Natural killer cell (primary cell): ENCODE results near the gene FGD6. TPM values are rescaled to one million over a fixed set of nuclear protein-coding genes. Genes with fewer than 3 reads are reported as not detected.

Experiments
- ATAC-seq, 3 donors: fragments of 150-1000 bp in 2 of 3; fragments of 200-7000 bp in 1 of 3; cut with Tn5 transposase; 1 replicate in 1 of 3; 2 replicates in 2 of 3; pipeline ENCODE4 v1.10.0; 2021; ENCODE audit warnings: mild to moderate bottlenecking in 2 of 3, moderate library complexity in 2 of 3
- DNase-seq, 2 donors: peaks; one replicate each; pipeline versions ENCODE4 v3.0.0 to v3.0.0-alpha.2; 2013 to 2021; ENCODE audit warnings: mixed read lengths in 1 of 2
- H3K27ac ChIP-seq: one replicate; pipeline ENCODE4 v1.5.1; 2013; ENCODE audit warnings: mild to moderate bottlenecking, low read length
- H3K27me3 ChIP-seq: one replicate; pipeline ENCODE4 v1.6.1; 2013; ENCODE audit warnings: low read length; ENCODE audit not compliant: control insufficient read depth, insufficient read depth
- H3K36me3 ChIP-seq: one replicate; pipeline ENCODE4 v1.6.1; 2013; ENCODE audit warnings: low read length; ENCODE audit not compliant: control insufficient read depth, insufficient read depth
- H3K4me1 ChIP-seq: one replicate; pipeline ENCODE4 v1.6.1; 2013; ENCODE audit warnings: low read length; ENCODE audit not compliant: control insufficient read depth, insufficient read depth
- H3K4me3 ChIP-seq: one replicate; pipeline ENCODE4 v1.5.1; 2013; ENCODE audit warnings: low read length
- H3K9me3 ChIP-seq: one replicate; pipeline ENCODE4 v1.6.1; 2013; ENCODE audit warnings: low read length; ENCODE audit not compliant: control insufficient read depth, insufficient read depth
- H3K27ac Mint-ChIP-seq, 2 donors: one replicate each; pipeline ENCODE4 v1.8.0; 2022; ENCODE audit warnings: mild to moderate bottlenecking in 2 of 2, mixed read lengths in 2 of 2, moderate library complexity in 1 of 2
- H3K27me3 Mint-ChIP-seq, 2 donors: one replicate each; pipeline ENCODE4 v1.8.0; 2022; ENCODE audit warnings: low read depth in 2 of 2, mixed read lengths in 2 of 2
- H3K36me3 Mint-ChIP-seq: one replicate; pipeline ENCODE4 v1.8.0; 2022; ENCODE audit warnings: mixed read lengths
- H3K4me1 Mint-ChIP-seq, 2 donors: one replicate each; pipeline ENCODE4 v1.8.0; 2022; ENCODE audit warnings: mixed read lengths in 2 of 2
- H3K4me3 Mint-ChIP-seq: one replicate; pipeline ENCODE4 v1.8.0; 2022; ENCODE audit warnings: mild to moderate bottlenecking, moderate library complexity, mixed read lengths
- H3K9me3 Mint-ChIP-seq, 2 donors: one replicate each; pipeline ENCODE4 v1.8.0; 2022; ENCODE audit warnings: mixed read lengths in 2 of 2
- WGBS: methylation state at CpG from one replicate; pipeline ENCODE4 v1.1.7; 2013; ENCODE audit warnings: missing lambda C conversion rate; ENCODE audit not compliant: insufficient coverage; 5-methylcytosine and 5-hydroxymethylcytosine counted together
- intact Hi-C: fragments of 100-400 bp; cut with micrococcal nuclease; formaldehyde crosslinking; loops from one replicate; pipeline ENCODE4 v1.14.2; 2022
- total RNA-seq, 4 donors: library from RNA; stranded (reverse); fragments of 120-200 nt in 1 of 4; gene quantifications; one replicate each; pipeline versions ENCODE4 v1.2.3 to v1.2.4, GENCODE V29; 2013 to 2022
- TF ChIP-seq, protein P1 (sequence below): fragments of 200-600 bp; IDR thresholded peaks from one replicate; pipeline ENCODE4 v1.8.0; 2022; ENCODE audit warnings: antibody characterized with exemption

Gene FGD6
- total RNA-seq, 3 donors from 2014 or later (not counting 1 experiment from before 2014, with no cell fraction given), result 1.5 to 1.9 (median 1.9) TPM

DNA sequence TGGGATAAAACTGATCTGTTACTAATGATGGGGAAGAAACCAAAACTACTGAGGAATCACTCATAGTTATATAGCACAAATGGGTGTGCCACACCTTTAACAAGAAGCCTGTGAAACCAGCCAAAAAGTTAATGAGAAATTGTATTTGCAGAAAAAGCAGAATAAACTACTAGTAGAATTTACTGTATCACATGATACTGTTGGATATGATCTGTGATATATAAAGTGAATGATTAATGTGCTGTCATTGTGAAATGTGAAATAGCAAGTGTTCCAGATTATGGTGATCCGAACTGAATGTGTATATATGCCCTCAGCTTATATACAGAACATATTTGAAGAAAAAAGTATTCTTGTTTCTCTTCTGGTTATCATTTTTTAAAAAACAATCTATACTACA, 30.8 kb upstream of the FGD6 start:
- intact Hi-C loops, result no loop called here
- Histone ChIP-seq H3K27ac (no peak overlapping the region), H3K9me3 (no peaks in the 10 kb centered on the region), H3K4me3 (no peak overlapping the region), H3K36me3 (peaks cover 8% of the 10 kb centered on the region), H3K27me3 (no peaks in the 10 kb centered on the region), H3K4me1 (peaks cover 7% of the 10 kb centered on the region)
- H3K36me3 Mint-ChIP-seq, result no peaks in the 10 kb centered on the region
- H3K27ac Mint-ChIP-seq, result peak overlapping the region in 1 of 2 donors; percentile 34
- DNase-seq (no peak), ATAC-seq (no peak)
- H3K9me3 Mint-ChIP-seq, result no peaks in the 10 kb centered on the region
- H3K4me1 Mint-ChIP-seq, result peaks cover 19 to 23% of the 10 kb centered on the region in 2 donors
- H3K27me3 Mint-ChIP-seq, result no peaks in the 10 kb centered on the region
- no CpG with 5 or more reads among the region's 1 CpG for WGBS
- TF ChIP-seq, protein P1, sequence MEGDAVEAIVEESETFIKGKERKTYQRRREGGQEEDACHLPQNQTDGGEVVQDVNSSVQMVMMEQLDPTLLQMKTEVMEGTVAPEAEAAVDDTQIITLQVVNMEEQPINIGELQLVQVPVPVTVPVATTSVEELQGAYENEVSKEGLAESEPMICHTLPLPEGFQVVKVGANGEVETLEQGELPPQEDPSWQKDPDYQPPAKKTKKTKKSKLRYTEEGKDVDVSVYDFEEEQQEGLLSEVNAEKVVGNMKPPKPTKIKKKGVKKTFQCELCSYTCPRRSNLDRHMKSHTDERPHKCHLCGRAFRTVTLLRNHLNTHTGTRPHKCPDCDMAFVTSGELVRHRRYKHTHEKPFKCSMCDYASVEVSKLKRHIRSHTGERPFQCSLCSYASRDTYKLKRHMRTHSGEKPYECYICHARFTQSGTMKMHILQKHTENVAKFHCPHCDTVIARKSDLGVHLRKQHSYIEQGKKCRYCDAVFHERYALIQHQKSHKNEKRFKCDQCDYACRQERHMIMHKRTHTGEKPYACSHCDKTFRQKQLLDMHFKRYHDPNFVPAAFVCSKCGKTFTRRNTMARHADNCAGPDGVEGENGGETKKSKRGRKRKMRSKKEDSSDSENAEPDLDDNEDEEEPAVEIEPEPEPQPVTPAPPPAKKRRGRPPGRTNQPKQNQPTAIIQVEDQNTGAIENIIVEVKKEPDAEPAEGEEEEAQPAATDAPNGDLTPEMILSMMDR, result no peak
- H3K4me3 Mint-ChIP-seq, result no peak overlapping the region

DNA sequence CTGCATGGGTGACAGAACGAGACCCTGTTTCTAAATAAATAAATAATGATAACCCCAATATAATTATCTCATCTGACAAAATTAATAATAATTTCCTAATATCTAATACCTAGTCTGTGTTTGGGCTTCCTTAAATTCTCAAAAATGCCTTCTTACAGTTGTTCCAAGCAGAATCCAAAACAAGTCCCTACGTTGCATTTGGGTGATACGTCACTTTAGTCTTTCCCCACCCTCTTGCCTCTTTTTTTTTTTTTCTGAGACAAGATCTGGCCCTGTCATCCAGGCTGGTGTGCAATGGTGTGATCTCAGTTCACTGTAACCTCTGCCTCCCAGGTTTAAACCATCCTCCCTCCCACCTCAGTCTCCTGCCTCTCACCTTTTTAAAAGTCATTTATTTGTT, 27.1 kb upstream of the FGD6 start:
- Mint-ChIP-seq H3K4me3 (no peak overlapping the region), H3K36me3 (no peaks in the 10 kb centered on the region), H3K4me1 (peaks cover 23 to 27% of the 10 kb centered on the region in 2 donors), H3K27ac (no peak overlapping the region), H3K9me3 (no peaks in the 10 kb centered on the region), H3K27me3 (no peaks in the 10 kb centered on the region)
- Histone ChIP-seq H3K36me3 (peaks cover 3% of the 10 kb centered on the region), H3K27ac (no peak overlapping the region), H3K9me3 (no peaks in the 10 kb centered on the region), H3K4me3 (no peak overlapping the region), H3K4me1 (peaks cover 7% of the 10 kb centered on the region), H3K27me3 (no peaks in the 10 kb centered on the region)
- 71% methylated on average over 3 of the region's 3 CpGs for WGBS
- DNase-seq (no peak), ATAC-seq (no peak)
- TF ChIP-seq, protein P1, result no peak
- intact Hi-C loops, result no loop called here

DNA sequence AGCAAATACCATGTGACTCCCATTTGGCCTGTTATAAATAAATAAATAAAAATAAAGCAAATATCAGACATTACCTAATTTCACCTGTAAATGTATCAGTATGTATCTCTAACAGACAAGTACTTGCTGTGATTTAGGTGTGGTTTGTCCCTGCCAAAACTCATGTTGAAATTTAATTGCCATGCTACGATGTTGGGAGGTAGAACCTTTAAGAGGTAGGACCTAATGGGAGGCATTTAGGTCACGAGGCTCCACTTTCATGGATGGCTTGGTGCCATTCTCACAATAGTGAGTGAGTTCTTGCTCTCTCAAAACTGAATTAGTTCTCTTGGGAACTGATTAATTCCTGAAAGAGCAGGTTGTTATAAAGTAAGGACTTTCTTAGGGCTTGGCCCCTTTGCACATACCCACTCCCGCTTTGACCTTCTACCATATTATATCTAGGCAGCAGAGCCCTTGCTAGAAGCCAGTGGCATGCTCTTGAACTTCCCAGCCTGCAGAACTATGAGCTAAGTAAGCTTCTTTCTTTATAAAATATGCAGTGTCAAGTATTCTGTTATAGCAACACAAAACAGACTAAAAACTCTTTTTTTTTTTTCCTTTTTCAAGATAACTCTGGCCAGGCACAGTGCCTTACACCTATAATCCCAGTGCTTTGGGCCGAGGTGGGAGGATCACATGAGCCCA, 26.4 kb upstream of the FGD6 start:
- no peak overlapping the region for H3K4me3 Mint-ChIP-seq
- H3K36me3 ChIP-seq, result peaks cover 3% of the 10 kb centered on the region
- peaks cover 27 to 28% of the 10 kb centered on the region in 2 donors for H3K4me1 Mint-ChIP-seq
- H3K27ac ChIP-seq, result no peak overlapping the region
- TF ChIP-seq, protein P1, result no peak
- peaks cover 7% of the 10 kb centered on the region for H3K4me1 ChIP-seq
- no peaks in the 10 kb centered on the region for H3K9me3 Mint-ChIP-seq
- WGBS, result 100% methylated on average over 4 of the region's 4 CpGs
- DNase-seq, result no peak
- no peaks in the 10 kb centered on the region for H3K9me3 ChIP-seq
- no peaks in the 10 kb centered on the region for H3K27me3 ChIP-seq
- no peak overlapping the region for H3K27ac Mint-ChIP-seq
- ATAC-seq, result no peak
- H3K27me3 Mint-ChIP-seq, result no peaks in the 10 kb centered on the region
- intact Hi-C loops, result no loop called here
- H3K4me3 ChIP-seq, result no peak overlapping the region
- no peaks in the 10 kb centered on the region for H3K36me3 Mint-ChIP-seq
